Cardiac muscle cell (in vitro differentiated cells and primary cell): ENCODE measurements around the gene HSPA6. TPM values are rescaled to one million over a fixed set of nuclear protein-coding genes. Genes with fewer than 3 reads are reported as not detected.
"Not testable (repeated sequence)": the region's sequence is repeated elsewhere in the genome, so short reads cannot be mapped to it uniquely, and the experiment has no call there.

ENCODE experiments used
- DNase-seq, 2 donors: peaks; one replicate each; pipeline versions ENCODE4 v3.0.0 to v3.0.0-alpha.2; 2010 to 2017; ENCODE audit warnings: low read depth in 1 of 2, low spot score in 1 of 2
- H3K27ac ChIP-seq: fragments of 200-600 bp; sonication (generic); 2 replicates; pipeline ENCODE4 v1.5.1; 2016
- H3K27me3 ChIP-seq: fragments of 200-600 bp; sonication (generic); 2 replicates; pipeline ENCODE4 v1.6.0; 2016; ENCODE audit warnings: control low read depth
- H3K36me3 ChIP-seq: fragments of 200-600 bp; sonication (generic); 2 replicates; pipeline ENCODE4 v1.5.1; 2016; ENCODE audit warnings: control low read depth
- H3K4me1 ChIP-seq: fragments of 200-600 bp; sonication (generic); 2 replicates; pipeline ENCODE4 v1.8.1; 2017; ENCODE audit warnings: low read depth, mild to moderate bottlenecking, mixed run types
- H3K4me3 ChIP-seq: fragments of 200-600 bp; sonication (generic); 2 replicates; pipeline ENCODE4 v1.5.1; 2016; ENCODE audit warnings: mild to moderate bottlenecking
- H3K9me3 ChIP-seq: fragments of 200-600 bp; sonication (generic); 2 replicates; pipeline ENCODE4 v1.5.1; 2017; ENCODE audit warnings: low read depth, mild to moderate bottlenecking, control low read depth
- CTCF ChIP-seq: IDR thresholded peaks from 2 replicates; pipeline ENCODE4 v1.5.1; 2012; ENCODE audit warnings: low read depth, mild to moderate bottlenecking, low read length
- polyA plus RNA-seq: library from polyadenylated mRNA; unstranded; fragments of >200 nt; fragmentation: Nextera tagmentation; extraction: Ambion mirVana; gene quantifications from 2 replicates; pipeline ENCODE4 v1.2.1, GENCODE V29; 2016
- total RNA-seq: library from RNA; depleted of rRNA; stranded (reverse); fragments of >200 nt; gene quantifications from 2 replicates; pipeline ENCODE4 v1.2.3, GENCODE V29; 2016

The HSPA6 gene
- total and polyA plus RNA-seq, 2 experiments from 2014 or later, result not detected

GRCh38 chr1:161506336-161507223, 17.8 kb upstream of the HSPA6 start:
- peak in 1 of 2 donors; percentile 60 for DNase-seq
- TF ChIP-seq CTCF, result no peak
- Histone ChIP-seq H3K27me3 (peaks cover 3% of the 10 kb centered on the region), H3K4me3 (no peak overlapping the region), H3K27ac (no peak overlapping the region), H3K9me3 (no peaks in the 10 kb centered on the region), H3K4me1 (no peaks in the 10 kb centered on the region), H3K36me3 (no peaks in the 10 kb centered on the region)

- Histone ChIP-seq H3K27ac (no peak overlapping the region), H3K9me3 (no peaks in the 10 kb centered on the region), H3K36me3 (no peaks in the 10 kb centered on the region), H3K4me1 (no peaks in the 10 kb centered on the region), H3K4me3 (no peak overlapping the region), H3K27me3 (no peaks in the 10 kb centered on the region)
- no peak for DNase-seq
- TF ChIP-seq CTCF, result no peak
These were observed 13.9 kb upstream of the HSPA6 start for GRCh38 chr1:161510477-161510876.

GRCh38 chr1:161511018-161511755, 13.2 kb upstream of the HSPA6 start:
- Histone ChIP-seq H3K9me3 (no peaks in the 10 kb centered on the region), H3K4me1 (no peaks in the 10 kb centered on the region), H3K27me3 (no peaks in the 10 kb centered on the region), H3K27ac (no peak overlapping the region), H3K36me3 (no peaks in the 10 kb centered on the region), H3K4me3 (no peak overlapping the region)
- TF ChIP-seq CTCF, result no peak
- peak in 1 of 2 donors; percentile 20 for DNase-seq

GRCh38 chr1:161511756-161512060, 12.6 kb upstream of the HSPA6 start:
- DNase-seq, result no peak
- H3K9me3 ChIP-seq, result no peaks in the 10 kb centered on the region
- H3K4me3 ChIP-seq, result no peak overlapping the region
- H3K4me1 ChIP-seq, result no peaks in the 10 kb centered on the region
- no peaks in the 10 kb centered on the region for H3K27me3 ChIP-seq
- TF ChIP-seq CTCF, result no peak
- no peaks in the 10 kb centered on the region for H3K36me3 ChIP-seq
- H3K27ac ChIP-seq, result no peak overlapping the region

- H3K36me3 ChIP-seq, H3K27me3 ChIP-seq, H3K27ac ChIP-seq, H3K4me3 ChIP-seq, DNase-seq, H3K4me1 ChIP-seq, H3K9me3 ChIP-seq: not testable (repeated sequence)
These were observed 11.5 kb upstream of the HSPA6 start for GRCh38 chr1:161512636-161513447.

GRCh38 chr1:161513448-161513780, 10.9 kb upstream of the HSPA6 start:
- H3K4me3 ChIP-seq, H3K27me3 ChIP-seq, DNase-seq, H3K4me1 ChIP-seq, H3K9me3 ChIP-seq, H3K27ac ChIP-seq, H3K36me3 ChIP-seq: not testable (repeated sequence)

- not testable (repeated sequence) for H3K27ac ChIP-seq, H3K4me1 ChIP-seq, DNase-seq, H3K27me3 ChIP-seq, H3K9me3 ChIP-seq, H3K36me3 ChIP-seq, H3K4me3 ChIP-seq
These were observed 10.4 kb upstream of the HSPA6 start for GRCh38 chr1:161513953-161514352.

- Histone ChIP-seq H3K4me3 (peak overlapping the region; percentile 70), H3K27me3 (peaks cover 23% of the 10 kb centered on the region)
- DNase-seq, H3K27ac ChIP-seq, H3K36me3 ChIP-seq, H3K4me1 ChIP-seq, H3K9me3 ChIP-seq: not testable (repeated sequence)
These were observed 1.1 kb upstream of the HSPA6 start for GRCh38 chr1:161523041-161523816.
